ENCODE data around the gene LMTK2.
A peak's percentile ranks its signal among the peaks of the same experiment; 100 is the strongest.

LMTK2 gene

DNA sequence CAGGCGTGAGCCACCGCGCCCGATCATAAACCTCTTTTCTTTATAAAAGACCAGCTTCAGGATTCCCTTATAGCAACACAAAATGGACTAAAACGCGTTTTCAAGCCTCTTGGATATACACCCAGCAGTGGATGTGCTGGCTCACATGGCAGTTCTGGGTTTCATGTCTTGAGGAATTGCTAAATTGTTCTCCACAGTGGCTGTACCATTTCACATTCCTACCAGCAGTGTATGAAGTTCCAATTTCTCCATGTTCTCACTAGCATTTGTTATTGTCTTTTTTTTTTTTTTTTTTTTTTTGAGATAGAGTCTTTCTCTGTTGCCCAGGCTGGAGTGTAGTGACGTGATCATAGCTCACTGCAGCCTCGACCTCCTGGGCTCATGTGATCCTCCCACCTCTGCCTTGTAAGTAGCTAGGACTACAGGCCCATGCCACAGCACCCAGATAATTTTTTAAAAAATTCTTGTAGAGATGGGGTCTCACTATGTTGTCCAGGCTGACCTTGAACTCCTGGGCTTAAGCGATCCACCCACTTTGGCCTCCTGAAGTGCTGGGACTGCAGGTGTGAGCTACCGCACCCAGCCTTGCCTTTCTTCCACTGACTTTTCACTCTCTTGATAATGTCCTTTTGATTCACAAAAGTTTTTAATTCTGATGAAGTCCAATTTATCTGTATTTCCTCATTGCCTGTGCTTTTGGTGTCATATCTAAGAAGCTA lies 127.9 kb downstream of the LMTK2 start:
- no peak for DNase-seq (ENCODE audit: low read depth)

DNA sequence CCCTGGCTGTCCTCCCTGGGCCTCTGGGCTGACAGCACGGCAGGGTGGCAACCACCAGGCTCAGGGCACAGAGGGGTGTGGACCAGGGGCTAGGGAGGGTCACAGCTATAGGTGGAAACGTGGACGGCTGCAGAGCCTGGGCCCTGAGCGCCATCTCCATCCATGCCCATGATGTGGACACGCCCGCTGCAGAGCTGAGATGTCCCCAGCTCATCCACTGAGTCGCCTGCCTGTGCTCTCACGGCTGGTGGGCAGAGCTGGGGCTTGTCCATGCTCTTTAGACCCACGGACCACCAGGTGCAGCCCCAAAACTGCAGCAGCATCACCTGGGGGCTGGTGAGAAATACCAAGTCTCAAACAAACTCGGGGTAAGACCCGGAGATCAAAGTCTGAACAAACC lies 129.2 kb downstream of the LMTK2 start:
- DNase-seq (ENCODE audit: low read depth) = no peak

DNA sequence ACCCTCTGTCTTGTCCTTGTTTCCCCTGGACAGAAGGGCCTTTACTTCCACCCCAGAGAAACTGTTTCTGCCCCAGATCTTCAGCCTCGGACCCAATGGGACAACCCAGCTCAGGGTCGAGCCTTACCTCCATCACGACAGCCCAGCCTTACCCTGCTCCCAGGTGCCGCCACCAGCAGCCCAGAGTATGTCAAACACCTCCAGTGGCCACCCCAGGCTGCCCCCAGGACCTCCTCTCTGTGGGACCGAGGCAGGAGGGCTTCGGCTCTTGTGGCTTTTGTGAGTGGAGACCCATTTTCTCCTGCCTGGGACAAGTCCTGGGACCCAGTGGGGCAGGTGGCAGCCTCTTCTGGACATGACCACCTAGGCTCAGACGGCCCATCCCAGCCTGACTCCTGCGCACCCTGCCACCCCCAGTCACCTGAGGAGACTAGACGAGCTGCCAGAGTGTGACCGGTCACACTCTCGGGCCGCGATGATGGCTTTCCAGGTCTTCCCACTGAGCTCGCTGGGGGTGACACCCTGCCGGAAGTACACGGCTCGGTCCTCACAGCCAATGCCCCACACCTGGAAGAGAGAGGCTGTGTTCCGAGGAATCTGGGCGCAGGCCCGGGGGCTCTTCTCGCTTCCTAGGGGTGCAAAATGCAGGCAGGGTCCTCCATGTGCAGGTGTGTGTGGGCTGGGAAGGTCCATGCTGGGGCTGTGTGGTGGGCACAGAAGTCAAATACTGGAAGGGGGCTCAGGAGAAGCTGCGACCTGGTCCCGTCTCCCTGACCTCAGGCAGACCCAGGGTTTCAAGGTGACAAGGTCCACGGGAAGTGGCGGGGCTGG lies 129.9 kb downstream of the LMTK2 start:
- DNase-seq (ENCODE audit: low read depth) = no peak

DNA sequence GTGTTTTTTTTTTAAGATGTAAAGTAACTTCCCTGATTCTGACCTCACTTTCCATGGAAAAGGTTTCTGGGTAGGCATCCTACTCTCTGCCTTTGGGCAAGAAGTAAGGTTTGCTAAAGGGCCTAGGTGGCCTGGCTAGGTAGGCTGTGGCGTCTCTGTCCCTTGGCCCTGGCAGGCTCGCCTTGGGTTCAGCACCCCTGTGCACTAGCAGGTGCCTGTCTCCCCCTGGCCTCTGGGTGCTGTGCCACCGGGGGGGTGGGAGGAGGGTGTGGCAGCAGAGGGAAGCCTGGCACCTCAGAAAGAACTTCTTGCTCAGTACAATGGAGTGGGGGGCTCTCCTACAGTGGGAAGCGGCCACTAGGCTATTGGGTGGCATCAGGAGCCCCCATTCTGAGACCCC lies 131.4 kb downstream of the LMTK2 start:
- DNase-seq (ENCODE audit: low read depth) = no peak

DNA sequence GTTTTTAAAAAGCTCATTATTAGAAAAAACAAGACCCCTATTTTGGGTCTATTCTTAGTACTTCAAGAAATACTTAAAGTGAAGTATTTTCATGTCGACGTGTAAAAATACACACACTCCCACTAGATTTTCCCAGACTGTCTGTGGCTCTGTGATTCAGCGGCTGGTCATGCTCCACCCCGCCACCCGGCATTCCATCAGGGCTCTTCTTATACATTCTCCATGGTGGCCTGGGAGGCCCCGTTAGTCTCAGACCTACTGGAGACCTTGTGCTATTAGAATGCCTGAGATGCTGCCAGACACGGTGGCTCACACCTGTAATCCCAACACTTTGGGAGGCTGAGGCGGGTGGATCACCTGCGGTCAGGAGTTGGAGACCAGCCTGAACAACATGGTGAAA lies 132.3 kb downstream of the LMTK2 start:
- no peak for DNase-seq (ENCODE audit: low read depth)

DNA sequence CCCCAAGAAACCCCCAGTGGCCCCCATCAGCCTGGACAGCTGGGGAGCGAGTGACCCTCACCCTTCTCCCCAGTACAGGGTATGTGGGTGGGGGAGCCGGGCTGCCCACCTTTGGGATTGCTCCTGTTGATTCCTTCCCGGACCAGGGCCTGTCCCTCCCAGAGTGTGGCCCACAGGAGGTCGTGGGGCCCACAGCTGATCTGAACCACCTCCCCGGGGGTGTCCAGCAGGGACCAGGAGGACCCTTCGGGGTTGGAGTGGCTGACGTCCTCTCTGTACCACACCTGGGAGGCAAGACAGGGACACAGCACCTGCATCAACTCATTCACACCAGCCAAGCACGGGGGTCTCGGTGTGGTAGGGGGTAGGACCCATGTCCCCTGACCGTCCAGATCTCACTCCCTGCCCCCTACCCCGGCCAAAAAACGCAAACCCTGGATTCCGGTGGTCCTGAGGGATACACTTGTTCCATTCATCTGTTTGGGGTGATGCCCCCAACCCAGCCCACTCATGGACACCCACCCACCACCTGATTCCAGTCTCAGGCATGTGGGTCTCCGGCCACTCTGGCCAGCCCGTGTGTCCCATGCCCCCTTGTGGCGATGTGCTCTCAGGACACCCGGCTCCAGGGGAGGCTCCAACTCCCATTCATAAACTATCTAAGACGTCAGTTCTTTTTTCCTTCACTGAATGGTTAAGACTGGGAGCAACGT lies 134.5 kb downstream of the LMTK2 start:
- DNase-seq (ENCODE audit: low read depth) = peak; percentile 10

DNA sequence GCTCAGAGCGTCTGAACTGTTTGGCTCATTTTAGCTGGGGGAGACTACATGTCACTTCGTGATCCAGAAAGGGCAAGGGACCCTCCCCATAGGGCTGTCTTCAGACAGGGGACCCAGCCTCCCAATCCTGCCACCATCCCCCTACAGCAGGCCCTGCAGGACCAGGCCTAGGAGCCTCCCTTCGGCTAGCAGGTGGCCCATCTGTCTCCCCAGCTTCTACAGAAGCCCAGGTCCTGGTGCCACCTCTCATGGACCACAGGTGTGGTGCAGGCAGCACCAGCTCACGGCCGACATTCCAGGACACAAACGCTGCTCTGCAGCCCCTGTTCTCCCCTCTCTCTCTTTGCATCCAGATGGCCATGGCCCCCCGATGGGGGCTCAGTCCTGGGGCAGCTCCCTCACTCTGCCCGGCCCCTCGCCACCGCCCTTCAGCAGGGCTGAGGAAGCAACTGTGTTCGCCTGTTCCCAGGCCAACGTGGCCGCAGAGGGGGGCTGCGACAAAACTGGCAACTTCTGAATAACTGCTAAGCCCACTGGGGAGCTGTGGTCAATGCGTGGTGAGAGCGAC lies 135.1 kb downstream of the LMTK2 start:
- DNase-seq (ENCODE audit: low read depth) = no peak

DNA sequence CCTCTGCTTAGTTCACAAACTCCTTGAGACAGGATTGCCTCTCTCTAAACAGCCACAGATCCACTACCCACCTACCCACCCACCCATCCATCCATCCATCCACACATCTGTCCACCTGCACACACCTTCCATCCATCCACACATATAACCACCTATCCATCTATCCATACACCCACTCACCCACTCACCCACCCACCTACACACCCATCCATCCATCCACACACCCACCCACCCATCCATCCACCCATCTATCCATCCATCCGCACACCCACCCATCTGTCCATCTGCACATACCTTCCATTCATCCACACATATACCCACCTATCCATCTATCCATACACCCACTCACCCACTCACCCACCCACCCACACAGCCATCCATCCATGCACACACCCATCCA lies 135.7 kb downstream of the LMTK2 start:
- DNase-seq (ENCODE audit: low read depth) = no peak

DNA sequence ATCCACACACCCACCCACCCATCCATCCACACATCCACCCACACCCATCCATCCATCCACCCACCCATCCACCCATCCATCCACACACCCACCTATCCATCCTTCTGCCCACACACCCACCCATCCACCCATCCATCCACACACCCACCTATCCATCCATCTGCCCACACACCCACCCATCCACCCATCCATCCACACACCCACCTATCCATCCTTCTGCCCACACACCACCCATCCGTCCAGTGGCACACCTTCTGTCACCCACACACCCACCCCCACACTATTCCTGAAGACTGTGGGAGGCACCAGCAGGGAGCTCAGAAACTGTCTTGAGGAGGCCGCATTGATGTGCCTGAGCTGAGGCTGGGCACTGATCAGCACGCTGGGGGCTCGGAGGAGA lies 136.3 kb downstream of the LMTK2 start:
- no peak for DNase-seq (ENCODE audit: low read depth)

DNA sequence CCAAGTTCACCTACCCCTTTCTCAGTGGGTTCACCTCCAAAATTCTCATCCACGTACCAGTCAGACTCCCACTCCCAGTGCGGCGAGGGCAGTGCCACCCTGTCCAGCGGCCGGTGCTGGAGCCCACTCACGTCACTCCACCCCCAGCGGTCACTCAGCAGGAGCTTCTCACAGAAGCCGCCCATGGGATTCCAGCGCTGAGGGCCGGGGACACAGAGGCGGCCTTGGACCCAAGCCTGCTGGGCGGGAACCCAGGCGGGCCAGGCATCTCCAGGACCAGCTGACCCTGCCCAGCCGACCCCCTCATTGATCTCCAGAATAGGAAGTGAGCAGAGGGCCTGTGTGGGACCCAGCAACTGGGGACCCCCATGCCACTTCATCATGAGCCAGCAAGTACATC lies 138.2 kb downstream of the LMTK2 start:
- no peak for DNase-seq (ENCODE audit: low read depth)

DNA sequence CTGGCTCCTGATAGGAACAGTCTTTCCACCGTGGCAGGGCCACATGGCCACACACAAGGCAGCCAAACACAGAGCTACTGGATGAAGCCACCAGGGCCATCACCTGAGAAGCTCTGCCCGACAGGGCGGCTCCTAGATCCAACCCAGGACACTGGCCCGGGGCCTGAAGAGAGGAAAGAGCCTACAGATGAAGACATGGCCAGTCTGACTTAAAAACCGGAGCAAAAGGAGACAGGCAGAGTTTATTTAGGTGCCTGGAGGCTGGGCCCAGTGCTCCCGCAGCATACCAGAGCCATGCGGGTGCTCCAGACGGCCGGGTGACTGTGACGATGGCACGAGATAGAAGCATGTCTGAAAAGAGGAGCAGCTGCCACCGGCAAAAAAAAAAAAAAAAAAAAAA lies 141.5 kb downstream of the LMTK2 start:
- no peak for DNase-seq (ENCODE audit: low read depth)

DNA sequence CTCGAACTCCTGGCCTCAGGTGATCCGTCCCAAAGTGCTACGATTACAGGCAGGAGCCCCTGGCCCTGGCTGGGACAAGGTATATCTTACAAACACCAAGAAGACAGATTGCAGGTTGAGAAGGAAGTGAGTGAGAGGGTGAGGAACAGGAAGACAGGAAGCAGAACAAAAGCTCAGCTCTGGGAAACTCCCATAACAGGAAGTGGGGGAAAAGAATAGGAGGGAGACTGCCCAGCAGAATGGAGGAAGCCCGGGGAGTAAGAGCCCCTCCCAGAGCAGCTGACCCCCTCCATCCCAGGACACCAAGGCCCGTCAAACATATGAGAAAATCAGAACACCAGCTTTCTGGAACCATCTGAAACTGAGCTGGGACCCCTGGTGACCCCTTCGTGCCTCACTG lies 142.4 kb downstream of the LMTK2 start:
- DNase-seq (ENCODE audit: low read depth) = no peak

DNA sequence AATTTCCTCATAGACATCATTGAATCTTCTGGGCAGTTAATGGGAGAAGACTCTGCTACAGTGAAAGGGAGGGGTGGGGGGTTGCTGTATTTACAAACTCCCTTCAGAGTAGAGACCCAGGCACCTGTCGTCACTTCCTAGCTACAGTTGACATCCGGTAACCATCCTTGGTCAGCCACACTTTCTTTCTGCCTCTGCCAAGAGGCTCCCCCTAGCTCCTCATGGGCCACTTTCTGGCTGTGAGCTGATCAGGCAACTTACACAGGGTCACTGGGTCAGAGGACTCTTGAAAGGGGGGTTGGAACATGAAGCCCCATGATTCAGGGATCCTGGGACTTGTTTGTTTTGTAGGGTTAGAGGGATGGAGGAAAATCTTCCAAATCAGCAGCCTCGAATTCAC lies 144.1 kb downstream of the LMTK2 start:
- no peak for DNase-seq (ENCODE audit: low read depth)

DNA sequence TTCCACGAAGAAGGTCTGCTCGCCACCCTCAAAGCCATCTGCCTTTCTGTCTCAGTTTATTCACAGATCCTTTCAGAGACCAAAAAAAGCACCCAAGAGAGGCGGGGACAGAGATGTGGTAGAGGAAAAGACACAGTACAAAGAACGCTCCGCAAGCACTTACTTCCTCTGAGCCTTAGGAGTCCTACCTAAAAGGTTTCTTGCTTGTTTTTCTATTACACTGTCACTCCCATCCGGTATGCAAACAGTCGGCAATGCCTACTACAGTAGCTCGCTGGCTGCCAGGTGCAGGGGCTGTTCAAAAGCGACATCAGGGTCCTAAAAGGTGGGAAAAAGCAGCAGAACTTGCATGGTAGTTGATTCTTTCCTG lies 144.6 kb downstream of the LMTK2 start:
- no peak for DNase-seq (ENCODE audit: low read depth)

DNA sequence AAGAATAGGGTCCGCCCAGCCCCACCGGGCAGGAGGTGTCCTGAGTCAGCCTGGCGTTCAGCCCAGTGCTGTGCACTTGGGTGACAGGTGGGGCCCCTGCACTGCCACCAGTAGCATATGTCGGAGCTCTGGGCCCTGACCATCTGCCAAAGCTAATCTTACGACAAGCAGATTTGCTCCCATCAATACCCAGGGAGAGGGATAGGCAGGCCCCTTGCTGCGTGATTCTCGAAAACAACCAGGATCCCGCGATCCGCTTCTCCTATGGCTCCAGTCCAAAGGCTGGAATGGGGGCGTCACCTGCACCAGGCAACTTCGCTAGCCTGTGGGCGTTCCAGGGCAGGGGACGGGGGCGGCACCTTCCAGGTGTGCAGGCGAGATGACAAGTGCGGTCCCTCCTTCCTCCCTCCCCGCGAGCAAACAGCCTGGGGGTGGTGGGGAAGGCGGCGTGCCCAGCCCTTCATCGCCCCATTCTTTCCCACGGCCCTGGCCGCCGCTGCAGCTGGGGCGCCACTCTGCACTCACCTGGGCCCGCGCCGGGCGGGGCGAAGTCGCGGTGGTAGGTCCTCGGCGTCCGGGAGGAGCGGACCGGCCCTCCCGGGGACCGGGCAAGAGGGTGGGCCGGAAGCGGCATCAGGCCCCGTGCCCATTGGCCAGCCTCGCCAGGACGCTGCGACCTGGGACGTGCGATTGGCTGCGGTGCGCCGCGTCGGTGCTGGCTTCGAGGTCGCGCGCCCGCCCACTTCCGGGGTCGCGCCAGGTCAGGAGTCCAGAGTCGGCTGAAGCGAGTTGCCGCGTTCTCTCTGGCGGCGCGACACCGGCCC lies 145.2 kb downstream of the LMTK2 start, which contains the start of gene TECPR1:
Gene TECPR1, minus strand, starts transcription at position 632 of the 824 bp plus-strand sequence. CDS start 6,086 bp downstream, outside the sequence.
- peak; percentile 78 for DNase-seq (ENCODE audit: low read depth)

DNA sequence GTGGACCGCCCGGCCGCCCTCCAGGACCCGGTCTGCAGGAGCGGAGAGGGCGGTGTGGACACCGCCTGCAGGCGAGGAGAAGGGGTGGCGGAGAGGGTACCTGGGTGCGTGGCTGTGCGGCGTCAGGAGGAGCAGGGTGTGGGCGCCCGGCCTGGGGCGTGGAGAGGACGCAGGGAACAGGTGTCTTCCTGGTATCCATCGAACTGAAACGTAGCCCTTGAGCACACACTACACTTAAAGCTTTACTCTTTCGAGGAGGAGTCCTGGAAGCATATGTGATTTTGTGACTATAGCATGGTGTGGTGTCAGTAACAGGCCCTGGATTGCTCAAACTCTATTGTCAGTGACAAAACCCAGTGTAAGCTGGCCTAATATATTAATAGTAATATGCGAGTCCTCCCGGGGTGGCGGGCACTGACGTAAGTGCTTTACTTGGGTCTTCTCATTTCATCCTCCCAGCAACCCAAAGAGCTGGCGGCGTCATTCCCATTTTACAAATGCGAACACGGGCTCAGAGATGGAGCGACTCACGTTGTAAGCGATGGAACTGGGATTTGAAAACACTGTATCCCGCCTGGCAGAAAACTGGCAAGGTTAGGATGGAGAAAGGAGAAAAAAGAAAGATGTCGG lies 145.9 kb downstream of the LMTK2 start:
- no peak for DNase-seq (ENCODE audit: low read depth)

DNA sequence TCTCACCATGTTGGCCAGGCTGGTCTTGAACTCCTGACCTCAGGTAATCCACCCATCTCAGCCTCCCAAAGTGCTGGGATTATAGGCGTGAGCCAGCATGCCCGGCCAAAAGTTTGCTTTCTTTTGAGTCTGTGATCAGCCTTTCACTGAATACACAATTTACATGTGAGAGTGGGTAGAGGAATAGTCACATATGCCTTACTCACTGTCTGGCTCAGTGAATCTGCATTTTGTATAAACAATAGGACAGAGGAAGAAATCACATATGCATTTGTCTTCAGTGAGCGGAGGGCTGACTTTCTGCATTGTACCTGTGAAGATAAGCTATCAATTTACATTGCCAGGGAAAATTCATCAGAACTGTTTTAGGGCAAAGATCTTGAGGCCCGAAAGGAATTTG lies 147.9 kb downstream of the LMTK2 start:
- DNase-seq (ENCODE audit: low read depth) = no peak

DNA sequence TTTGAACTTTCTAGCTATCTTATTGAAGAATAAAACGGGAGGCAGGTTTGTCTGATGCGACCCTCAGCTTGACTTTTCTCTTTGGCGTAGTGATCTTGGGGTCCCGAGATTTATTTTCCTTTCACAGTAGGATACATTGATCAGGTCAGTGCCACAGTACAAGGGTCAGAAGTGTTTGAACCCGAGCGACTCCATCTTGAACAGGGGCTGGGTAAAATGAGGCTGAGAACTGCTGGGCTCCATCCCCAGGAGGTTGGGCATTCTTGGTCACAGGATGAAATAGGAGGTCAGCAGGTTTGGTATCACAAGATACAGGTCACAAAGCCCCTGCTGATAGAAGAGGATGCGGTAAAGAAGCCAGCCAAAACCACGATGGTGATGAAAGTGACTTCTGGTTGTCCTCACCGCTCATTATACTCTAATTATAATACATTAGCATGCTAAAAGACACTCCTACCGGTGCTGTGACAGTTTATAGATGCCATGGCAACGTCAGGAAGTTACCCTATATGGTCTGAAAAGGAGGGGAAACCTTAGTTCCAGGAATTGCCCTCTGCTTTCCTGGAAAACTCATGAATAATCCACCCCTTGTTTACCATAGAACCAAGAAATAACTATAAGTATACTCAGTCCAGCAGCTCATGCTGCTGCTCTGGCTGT lies 148.4 kb downstream of the LMTK2 start:
- no peak for DNase-seq (ENCODE audit: low read depth)

DNA sequence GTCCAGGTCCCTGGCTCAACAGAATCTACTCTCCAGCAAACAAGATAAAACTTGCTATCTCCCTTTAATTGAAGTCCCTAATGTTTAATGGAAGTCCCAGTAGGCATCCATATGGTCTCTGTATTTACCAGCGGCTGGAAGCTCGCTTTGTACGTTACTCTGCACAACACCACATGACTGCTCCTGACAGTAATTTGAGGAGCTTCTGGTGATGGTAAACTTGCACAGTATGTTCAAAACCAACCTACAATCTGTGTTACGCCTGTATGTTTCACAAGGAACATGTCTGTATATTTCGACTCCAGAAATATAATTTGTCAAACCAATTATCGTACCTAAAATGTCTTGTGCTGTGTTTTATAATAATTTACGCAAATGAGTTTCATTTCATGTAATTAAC lies 149.8 kb downstream of the LMTK2 start:
- no peak for DNase-seq (ENCODE audit: low read depth)

DNA sequence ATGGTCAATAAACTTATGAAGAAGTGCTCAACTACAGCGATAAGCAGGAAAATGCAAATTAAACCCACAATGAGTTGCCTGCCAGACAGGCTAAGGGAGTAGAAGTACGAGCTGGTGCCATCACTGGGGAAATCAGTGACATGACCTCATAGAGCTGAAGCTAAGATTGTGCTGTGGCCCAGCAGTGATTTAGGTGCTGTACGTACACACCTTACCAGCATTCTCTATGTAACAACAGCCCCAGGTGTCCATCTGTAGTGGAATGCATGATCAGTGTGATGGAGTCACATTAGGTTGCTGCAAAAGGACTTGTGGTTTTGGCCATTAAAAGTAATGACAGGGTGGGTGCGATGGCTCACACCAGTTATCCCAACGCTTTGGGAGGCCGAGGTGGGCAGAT lies 151.0 kb downstream of the LMTK2 start:
- no peak for DNase-seq (ENCODE audit: low read depth)

All from fibroblast of the conjunctiva (primary cell).